GM23338 (cell line): ENCODE results near the gene AP2B1. TPM values are rescaled to one million over a fixed set of nuclear protein-coding genes. Genes with fewer than 3 reads are reported as not detected.

ENCODE experiments used
- ATAC-seq: fragments of 200-7000 bp; cut with Tn5 transposase; 3 replicates; pipeline ENCODE4 v1.9.1; 2020
- DNase-seq: peaks from one replicate; pipeline ENCODE4 v3.0.0-alpha.2; 2015; ENCODE audit warnings: low spot score
- H2AFZ ChIP-seq: fragments of 200-600 bp; sonication (generic); 2 replicates; pipeline ENCODE4 v1.8.0; 2016; ENCODE audit warnings: antibody characterized with exemption, mild to moderate bottlenecking, moderate library complexity
- H3F3A ChIP-seq: fragments of 200-600 bp; sonication (generic); replicated peaks from 2 replicates; pipeline ENCODE4 v1.8.0; 2017; ENCODE audit warnings: antibody characterized with exemption, mixed run types, low read depth
- H3K27ac ChIP-seq: fragments of 200-600 bp; sonication (generic); 2 replicates; pipeline ENCODE4 v1.6.1; 2016; ENCODE audit warnings: low read depth
- H3K27me3 ChIP-seq: fragments of 200-600 bp; sonication (generic); 2 replicates; pipeline ENCODE4 v1.8.0; 2016; ENCODE audit warnings: mild to moderate bottlenecking, mixed run types, moderate library complexity; ENCODE audit not compliant: insufficient read depth
- H3K36me3 ChIP-seq: fragments of 200-600 bp; sonication (generic); 2 replicates; pipeline ENCODE4 v1.8.0; 2016; ENCODE audit warnings: mild to moderate bottlenecking; ENCODE audit not compliant: insufficient read depth
- H3K4me1 ChIP-seq: fragments of 200-600 bp; sonication (generic); 2 replicates; pipeline ENCODE4 v1.8.0; 2016; ENCODE audit warnings: mild to moderate bottlenecking, moderate library complexity; ENCODE audit not compliant: insufficient read depth
- H3K4me2 ChIP-seq: fragments of 200-600 bp; sonication (generic); 2 replicates; pipeline ENCODE4 v1.7.1; 2017; ENCODE audit warnings: mixed run types
- H3K4me3 ChIP-seq: fragments of 200-600 bp; sonication (generic); 2 replicates; pipeline ENCODE4 v1.6.1; 2016; ENCODE audit warnings: mixed run types
- H3K79me2 ChIP-seq: fragments of 200-600 bp; sonication (generic); replicated peaks from 2 replicates; pipeline ENCODE4 v1.8.0; 2017; ENCODE audit warnings: mild to moderate bottlenecking; ENCODE audit not compliant: insufficient read depth
- H3K9me2 ChIP-seq: fragments of 200-600 bp; sonication (generic); 2 replicates; pipeline ENCODE4 v1.8.0; 2017; ENCODE audit not compliant: insufficient read depth
- H4K20me1 ChIP-seq: fragments of 200-600 bp; sonication (generic); replicated peaks from 2 replicates; pipeline ENCODE4 v1.8.0; 2017; ENCODE audit warnings: mild to moderate bottlenecking; ENCODE audit not compliant: insufficient read depth
- H3K27ac Mint-ChIP-seq: 2 replicates; pipeline ENCODE4 v1.8.0; 2020; ENCODE audit warnings: inconsistent platforms, mild to moderate bottlenecking, moderate library complexity, mixed read lengths
- H3K27me3 Mint-ChIP-seq: 3 replicates; pipeline ENCODE4 v1.8.0; 2022; ENCODE audit warnings: low read depth, mild to moderate bottlenecking, moderate library complexity, mixed read lengths, inconsistent platforms; ENCODE audit not compliant: insufficient read depth, poor library complexity
- H3K36me3 Mint-ChIP-seq: 3 replicates; pipeline ENCODE4 v1.8.0; 2021; ENCODE audit warnings: low read depth, mild to moderate bottlenecking, inconsistent platforms, moderate library complexity, mixed read lengths
- H3K4me1 Mint-ChIP-seq: 3 replicates; pipeline ENCODE4 v1.8.0; 2020; ENCODE audit warnings: mild to moderate bottlenecking, inconsistent platforms, mixed read lengths
- H3K4me3 Mint-ChIP-seq: 3 replicates; pipeline ENCODE4 v1.8.0; 2021; ENCODE audit warnings: moderate library complexity, mild to moderate bottlenecking, inconsistent platforms, mixed read lengths
- H3K9me3 Mint-ChIP-seq: 3 replicates; pipeline ENCODE4 v1.8.0; 2020; ENCODE audit warnings: moderate library complexity, mild to moderate bottlenecking, inconsistent platforms, mixed read lengths
- CREB1 ChIP-seq: fragments of 250-450 bp; sonication (Bioruptor Pico); IDR thresholded peaks from 2 replicates; pipeline ENCODE4 v1.5.0; 2020; ENCODE audit warnings: low read depth, mild to moderate bottlenecking, moderate library complexity
- CTCF ChIP-seq, 2 experiments: fragments of 200-600 bp in 1 of 2; sonication (generic) in 1 of 2; conservative IDR thresholded peaks; 2 replicates each; pipeline versions ENCODE4 v1.5.1 to v1.6.1; 2016 to 2017; ENCODE audit warnings: antibody characterized with exemption in 2 of 2, low read depth in 2 of 2, mild to moderate bottlenecking in 2 of 2, moderate library complexity in 1 of 2
- EZH2 ChIP-seq: fragments of 200-600 bp; sonication (generic); IDR thresholded peaks from one replicate; pipeline ENCODE4 v1.8.0; 2017; ENCODE audit warnings: antibody characterized with exemption, mild to moderate bottlenecking, low read depth; ENCODE audit not compliant: unreplicated experiment
- JUNB ChIP-seq: IDR thresholded peaks from one replicate; pipeline ENCODE4 v1.6.1; 2016; ENCODE audit warnings: antibody characterized with exemption; ENCODE audit not compliant: unreplicated experiment
- POLR2AphosphoS5 ChIP-seq: IDR thresholded peaks from 2 replicates; pipeline ENCODE4 v1.6.1; 2016; ENCODE audit warnings: antibody characterized with exemption, low read depth
- STAT1 ChIP-seq: IDR thresholded peaks from one replicate; pipeline ENCODE4 v1.6.1; 2016; ENCODE audit warnings: antibody characterized with exemption; ENCODE audit not compliant: unreplicated experiment
- ZNF114 ChIP-seq: fragments of 250-450 bp; sonication (Bioruptor Pico); IDR thresholded peaks from 2 replicates; pipeline ENCODE4 v1.5.0; 2020; ENCODE audit warnings: mild to moderate bottlenecking, moderate library complexity
- ZNF331 ChIP-seq: fragments of 250-450 bp; sonication (Bioruptor Pico); IDR thresholded peaks from 2 replicates; pipeline ENCODE4 v1.5.0; 2020; ENCODE audit warnings: low read depth, mild to moderate bottlenecking, moderate library complexity
- polyA plus RNA-seq: library from polyadenylated mRNA; unstranded; fragments of >200 nt; fragmentation: Nextera tagmentation; extraction: Ambion mirVana; gene quantifications from 2 replicates; pipeline ENCODE4 v1.2.1, GENCODE V29; 2016
- total RNA-seq: library from RNA; depleted of rRNA; stranded (reverse); fragments of >200 nt; shearing (Covaris generic); gene quantifications from 2 replicates; pipeline ENCODE4 v1.2.3, GENCODE V29; 2014
- TF ChIP-seq, protein P1 (sequence below): IDR thresholded peaks from 2 replicates; pipeline ENCODE4 v1.6.1; 2016; ENCODE audit warnings: antibody characterized with exemption
- TF ChIP-seq, protein P2 (sequence below): IDR thresholded peaks from one replicate; pipeline ENCODE4 v1.6.1; 2018; ENCODE audit warnings: antibody characterized with exemption; ENCODE audit not compliant: unreplicated experiment

Gene AP2B1
- total and polyA plus RNA-seq, 2 experiments from 2014 or later: 89.7 to 144 TPM

GRCh38 chr17:35709874-35710273, 122.8 kb downstream of the AP2B1 start (continued):
- TF ChIP-seq CREB1 (CRISPR knock-in tag): no peak
- no peak for TF ChIP-seq CTCF (conservative IDR thresholded peaks at IDR 0.05; ENCODE audit: low read depth in 2 of 2)
- no peak for TF ChIP-seq ZNF114 (CRISPR knock-in tag)
- no peak for TF ChIP-seq EZH2

DNA sequence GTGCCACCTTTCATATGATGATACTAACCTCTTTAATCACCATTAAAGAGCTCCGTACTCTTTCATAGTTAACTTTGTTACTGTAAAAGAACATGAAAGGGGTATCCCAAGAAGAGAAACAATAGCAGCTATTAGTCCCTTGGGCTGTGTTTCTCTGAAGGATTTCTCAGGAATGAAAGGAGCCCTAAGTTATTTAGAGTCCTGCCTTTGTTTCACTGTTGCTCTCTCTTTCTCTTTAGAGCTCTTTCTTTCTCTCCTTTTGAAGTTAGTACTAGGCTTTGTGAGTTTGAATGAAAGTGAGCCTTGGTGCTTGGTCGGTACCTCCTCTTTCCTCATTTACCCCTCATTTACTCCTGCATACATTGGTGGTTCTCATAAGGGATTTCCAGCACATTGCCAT, 123.8 kb downstream of the AP2B1 start:
- Histone ChIP-seq H3K27me3 (no peaks in the 10 kb centered on the region), H3K79me2 (no peaks in the 10 kb centered on the region), H2AFZ (no peak overlapping the region), H3K9me2 (no peaks in the 10 kb centered on the region), H3K36me3 (peaks cover 10% of the 10 kb centered on the region), H4K20me1 (peaks cover 10% of the 10 kb centered on the region), H3F3A (no peaks in the 10 kb centered on the region), H3K4me1 (no peaks in the 10 kb centered on the region), H3K27ac (no peak overlapping the region), H3K4me2 (no peak overlapping the region), H3K4me3 (no peak overlapping the region)
- Mint-ChIP-seq H3K4me1 (no peaks in the 10 kb centered on the region), H3K36me3 (peaks cover 20% of the 10 kb centered on the region), H3K9me3 (no peaks in the 10 kb centered on the region), H3K27ac (no peak overlapping the region), H3K27me3 (peaks cover 3% of the 10 kb centered on the region), H3K4me3 (no peak overlapping the region)
- peak; percentile 62 for ATAC-seq
- TF ChIP-seq CTCF (conservative IDR thresholded peaks at IDR 0.05; ENCODE audit: low read depth in 2 of 2) (no peak), JUNB (no peak), STAT1 (no peak), ZNF331 (CRISPR knock-in tag) (no peak), CREB1 (CRISPR knock-in tag) (no peak), POLR2AphosphoS5 (no peak), ZNF114 (CRISPR knock-in tag) (no peak), EZH2 (no peak)
- TF ChIP-seq, protein P1, sequence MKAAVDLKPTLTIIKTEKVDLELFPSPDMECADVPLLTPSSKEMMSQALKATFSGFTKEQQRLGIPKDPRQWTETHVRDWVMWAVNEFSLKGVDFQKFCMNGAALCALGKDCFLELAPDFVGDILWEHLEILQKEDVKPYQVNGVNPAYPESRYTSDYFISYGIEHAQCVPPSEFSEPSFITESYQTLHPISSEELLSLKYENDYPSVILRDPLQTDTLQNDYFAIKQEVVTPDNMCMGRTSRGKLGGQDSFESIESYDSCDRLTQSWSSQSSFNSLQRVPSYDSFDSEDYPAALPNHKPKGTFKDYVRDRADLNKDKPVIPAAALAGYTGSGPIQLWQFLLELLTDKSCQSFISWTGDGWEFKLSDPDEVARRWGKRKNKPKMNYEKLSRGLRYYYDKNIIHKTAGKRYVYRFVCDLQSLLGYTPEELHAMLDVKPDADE: no peak
- TF ChIP-seq, protein P2, sequence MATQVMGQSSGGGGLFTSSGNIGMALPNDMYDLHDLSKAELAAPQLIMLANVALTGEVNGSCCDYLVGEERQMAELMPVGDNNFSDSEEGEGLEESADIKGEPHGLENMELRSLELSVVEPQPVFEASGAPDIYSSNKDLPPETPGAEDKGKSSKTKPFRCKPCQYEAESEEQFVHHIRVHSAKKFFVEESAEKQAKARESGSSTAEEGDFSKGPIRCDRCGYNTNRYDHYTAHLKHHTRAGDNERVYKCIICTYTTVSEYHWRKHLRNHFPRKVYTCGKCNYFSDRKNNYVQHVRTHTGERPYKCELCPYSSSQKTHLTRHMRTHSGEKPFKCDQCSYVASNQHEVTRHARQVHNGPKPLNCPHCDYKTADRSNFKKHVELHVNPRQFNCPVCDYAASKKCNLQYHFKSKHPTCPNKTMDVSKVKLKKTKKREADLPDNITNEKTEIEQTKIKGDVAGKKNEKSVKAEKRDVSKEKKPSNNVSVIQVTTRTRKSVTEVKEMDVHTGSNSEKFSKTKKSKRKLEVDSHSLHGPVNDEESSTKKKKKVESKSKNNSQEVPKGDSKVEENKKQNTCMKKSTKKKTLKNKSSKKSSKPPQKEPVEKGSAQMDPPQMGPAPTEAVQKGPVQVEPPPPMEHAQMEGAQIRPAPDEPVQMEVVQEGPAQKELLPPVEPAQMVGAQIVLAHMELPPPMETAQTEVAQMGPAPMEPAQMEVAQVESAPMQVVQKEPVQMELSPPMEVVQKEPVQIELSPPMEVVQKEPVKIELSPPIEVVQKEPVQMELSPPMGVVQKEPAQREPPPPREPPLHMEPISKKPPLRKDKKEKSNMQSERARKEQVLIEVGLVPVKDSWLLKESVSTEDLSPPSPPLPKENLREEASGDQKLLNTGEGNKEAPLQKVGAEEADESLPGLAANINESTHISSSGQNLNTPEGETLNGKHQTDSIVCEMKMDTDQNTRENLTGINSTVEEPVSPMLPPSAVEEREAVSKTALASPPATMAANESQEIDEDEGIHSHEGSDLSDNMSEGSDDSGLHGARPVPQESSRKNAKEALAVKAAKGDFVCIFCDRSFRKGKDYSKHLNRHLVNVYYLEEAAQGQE: no peak
- DNase-seq: no peak
